HG03521 (cell line): ENCODE results near the gene SYCE1.
"Not testable (repeated sequence)": the region's sequence is repeated elsewhere in the genome, so short reads cannot be mapped to it uniquely, and the experiment has no call there.

Source experiments
- ATAC-seq: cut with Tn5 transposase; IDR thresholded peaks from one replicate; pipeline ENCODE4 v1.9.1; 2021; ENCODE audit warnings: mild to moderate bottlenecking, moderate library complexity; ENCODE audit not compliant: unreplicated experiment

Gene SYCE1

DNA sequence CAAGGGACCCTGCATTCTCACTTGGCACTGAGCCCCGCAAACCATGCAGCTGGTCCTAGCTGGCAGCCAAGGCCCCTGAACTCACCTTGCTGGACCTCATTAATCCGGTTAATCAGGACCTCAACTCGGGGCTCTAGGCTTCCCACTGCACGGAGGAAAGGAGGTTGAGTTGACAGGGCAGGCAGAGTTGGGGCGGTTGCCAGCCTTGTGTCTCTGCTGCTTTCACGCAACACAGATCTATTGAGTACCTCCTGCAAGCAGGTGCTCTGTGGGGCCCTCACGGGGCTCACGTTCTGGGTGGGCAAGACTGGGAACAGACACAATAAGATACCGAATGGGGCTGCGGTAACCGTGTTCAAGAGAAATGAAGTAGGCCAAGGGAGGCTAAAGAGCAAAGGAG lies 6.2 kb downstream of the SYCE1 start:
- ATAC-seq = no peak

DNA sequence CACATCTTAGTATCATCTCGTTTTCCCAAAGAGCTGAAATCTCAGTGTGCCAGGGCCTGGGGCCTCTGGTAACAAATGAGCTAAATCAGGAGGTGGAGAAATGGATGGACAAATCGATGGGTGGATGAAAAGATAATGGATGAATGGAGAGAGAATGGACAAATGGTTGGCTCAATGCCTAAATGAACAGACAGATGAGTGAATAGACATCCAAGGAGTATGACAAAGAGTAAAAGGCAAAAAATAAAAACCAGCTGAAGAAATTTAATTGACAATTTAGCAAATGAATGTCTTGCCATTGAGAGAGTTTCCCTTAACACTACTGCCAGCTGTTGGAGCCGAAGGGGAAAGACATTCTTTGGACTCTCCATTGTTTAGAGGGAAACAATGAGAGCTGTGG lies 8.0 kb downstream of the SYCE1 start:
- ATAC-seq = no peak

DNA sequence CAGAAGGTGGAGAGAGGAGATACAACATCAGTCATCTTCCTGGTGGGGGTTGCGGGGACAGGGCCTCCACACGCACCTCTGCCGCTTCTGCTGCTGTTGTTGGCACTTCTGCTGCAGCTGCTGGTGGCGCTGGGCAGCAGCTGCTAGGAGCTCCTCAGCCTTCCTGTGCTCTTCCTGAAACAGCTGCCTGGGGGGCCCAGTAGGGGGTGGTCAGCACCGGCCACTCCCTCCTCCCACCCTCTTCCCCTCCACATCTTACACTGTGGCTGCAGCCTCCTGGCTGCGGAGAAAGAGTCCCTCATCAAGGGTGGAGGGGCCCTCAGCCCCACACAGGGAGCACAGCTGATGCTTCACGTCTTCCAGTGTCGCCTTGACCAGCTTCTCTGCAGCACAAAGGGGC lies 9.9 kb downstream of the SYCE1 start:
- no peak for ATAC-seq

DNA sequence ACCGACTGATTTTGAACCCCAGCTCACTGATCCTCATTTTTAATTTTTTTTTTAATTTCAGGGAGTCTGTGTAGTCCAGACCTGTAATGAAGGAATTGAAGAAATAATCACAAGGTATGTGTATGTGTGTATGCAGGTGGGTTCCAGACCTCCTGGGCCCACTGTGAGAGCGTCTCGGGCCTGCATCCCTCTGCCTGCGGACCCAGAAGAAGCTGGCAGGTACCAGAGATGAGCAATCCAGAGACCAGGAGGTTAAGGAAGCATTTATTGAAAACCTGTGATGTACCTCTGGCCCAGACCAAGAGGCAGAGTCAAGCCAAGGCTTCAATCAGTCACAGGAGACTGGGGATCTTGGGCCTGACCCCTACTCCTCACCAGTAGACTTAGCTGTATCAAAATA lies 10.8 kb downstream of the SYCE1 start:
- no peak for ATAC-seq

DNA sequence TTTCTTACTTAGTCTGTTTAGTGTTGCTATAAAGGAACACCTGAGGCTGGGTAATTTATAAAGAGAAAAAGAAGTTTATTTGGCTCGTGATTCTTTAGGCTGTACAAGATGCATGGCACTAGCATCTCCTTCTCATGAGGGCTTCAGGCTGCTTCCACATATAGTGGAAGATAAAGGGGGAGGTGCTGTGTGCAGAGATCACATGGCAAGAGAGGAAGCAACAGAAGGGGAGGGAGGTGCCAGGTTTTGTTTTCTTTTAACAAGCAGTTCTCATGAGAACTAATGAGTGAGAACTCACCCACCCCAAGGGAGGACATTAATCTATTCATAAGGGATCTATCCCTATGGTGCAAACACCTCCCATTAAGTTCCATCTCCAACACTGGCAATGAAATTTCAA lies 20.9 kb downstream of the SYCE1 start:
- ATAC-seq = no peak

DNA sequence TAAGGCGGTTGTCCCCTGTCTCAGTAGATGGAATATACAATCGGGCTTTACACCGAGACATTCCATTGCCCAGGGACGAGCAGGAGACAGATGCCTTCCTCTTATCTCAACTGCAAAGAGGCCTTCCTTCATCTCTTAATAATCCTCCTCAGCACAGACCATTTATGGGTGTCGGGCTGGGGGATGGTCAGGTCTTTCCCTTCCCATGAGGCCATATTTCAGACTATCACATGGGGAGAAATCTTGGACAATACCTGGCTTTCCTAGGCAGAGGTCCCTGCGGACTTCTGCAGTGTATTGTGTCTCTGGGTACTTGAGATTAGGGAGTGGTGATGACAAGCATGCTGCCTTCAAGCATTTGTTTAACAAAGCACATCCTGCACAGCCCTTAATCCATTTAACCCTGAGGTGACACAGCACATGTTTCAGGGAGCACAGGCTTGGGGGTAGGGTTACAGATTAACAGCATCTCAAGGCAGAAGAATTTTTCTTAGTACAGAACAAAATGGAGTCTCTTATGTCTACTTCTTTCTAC lies 23.9 kb downstream of the SYCE1 start:
- ATAC-seq = not testable (repeated sequence)

DNA sequence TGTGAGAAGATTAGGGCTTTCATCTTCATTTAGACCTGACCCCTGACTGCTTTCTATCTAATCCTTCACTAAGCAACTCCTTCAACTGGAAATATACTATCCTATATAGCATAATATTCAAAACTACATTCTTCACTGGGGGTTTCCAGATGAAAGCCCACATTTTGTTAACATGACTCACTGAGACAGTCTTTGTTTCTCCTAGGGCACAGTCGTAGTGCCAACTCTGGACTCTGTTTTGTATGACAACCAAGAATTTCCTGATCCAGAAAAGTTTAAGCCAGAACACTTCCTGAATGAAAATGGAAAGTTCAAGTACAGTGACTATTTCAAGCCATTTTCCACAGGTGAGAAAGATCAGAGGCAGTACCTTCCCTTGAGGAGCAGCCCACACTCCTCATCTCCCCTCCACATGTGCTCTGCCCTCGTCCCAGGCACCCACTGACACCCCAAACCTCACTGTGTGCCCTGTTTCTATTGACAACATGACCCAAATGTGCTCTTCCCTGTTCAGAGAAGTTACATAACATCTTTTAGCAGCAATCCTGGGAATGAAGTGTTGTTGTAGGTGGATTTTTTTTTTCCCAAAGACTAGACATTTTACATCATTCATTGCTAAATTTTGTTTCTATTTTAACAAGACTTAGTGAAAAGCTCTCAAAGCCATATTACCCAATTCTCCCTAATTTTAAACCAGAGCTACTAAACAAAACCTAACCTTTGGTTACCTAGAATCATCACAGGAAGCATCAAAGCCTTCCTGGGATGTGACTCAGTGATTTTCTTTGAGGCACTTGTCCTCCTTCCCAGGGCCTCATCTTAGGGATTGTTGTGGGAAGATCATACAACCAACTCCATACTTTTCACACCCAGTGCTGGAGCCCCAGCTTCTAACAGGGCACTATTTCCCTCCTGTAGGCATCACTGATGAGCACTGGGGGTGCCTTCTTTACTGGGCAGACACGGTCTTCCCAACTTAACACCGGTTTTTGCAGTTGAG lies 27.5 kb downstream of the SYCE1 start:
- ATAC-seq = no peak

DNA sequence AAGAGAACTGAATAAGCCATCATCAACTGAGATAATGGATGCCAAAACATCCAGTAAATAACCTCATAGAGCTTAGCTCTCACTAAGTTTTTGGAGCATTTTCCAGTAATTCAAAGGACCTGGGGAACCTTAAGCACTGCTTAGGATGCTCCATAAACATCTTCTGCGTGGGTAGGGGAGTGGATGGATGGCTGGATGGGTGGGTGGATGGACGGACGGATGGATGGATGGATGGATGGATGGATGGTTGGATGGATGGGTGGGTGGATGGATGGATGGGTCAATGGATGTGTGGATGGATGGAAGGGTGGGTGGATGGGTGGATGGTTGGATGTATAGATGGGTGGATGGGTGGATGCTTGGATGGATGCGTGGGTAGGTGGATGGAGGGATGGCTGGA lies 29.2 kb downstream of the SYCE1 start:
- ATAC-seq = no peak

DNA sequence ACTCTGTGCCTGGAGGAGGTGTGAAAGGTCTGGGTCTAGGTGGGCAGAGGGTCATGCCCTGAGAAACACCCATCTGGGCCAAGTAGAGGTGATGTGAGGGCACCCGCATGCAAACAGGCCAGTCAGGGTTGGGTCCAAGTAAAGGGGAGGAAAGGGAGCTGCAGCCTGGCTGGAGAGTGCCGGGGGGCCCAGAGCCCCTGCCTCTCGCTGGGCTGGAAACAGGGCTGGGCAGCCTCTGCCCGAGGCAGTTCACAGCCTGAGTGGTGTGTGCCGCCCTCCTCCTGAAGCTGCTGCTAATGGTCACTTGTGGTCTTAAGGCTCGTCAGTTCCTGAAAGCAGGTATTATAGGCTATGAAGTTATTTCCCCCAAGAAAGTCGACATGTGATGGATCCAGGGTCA lies 31.0 kb downstream of the SYCE1 start:
- ATAC-seq = no peak

DNA sequence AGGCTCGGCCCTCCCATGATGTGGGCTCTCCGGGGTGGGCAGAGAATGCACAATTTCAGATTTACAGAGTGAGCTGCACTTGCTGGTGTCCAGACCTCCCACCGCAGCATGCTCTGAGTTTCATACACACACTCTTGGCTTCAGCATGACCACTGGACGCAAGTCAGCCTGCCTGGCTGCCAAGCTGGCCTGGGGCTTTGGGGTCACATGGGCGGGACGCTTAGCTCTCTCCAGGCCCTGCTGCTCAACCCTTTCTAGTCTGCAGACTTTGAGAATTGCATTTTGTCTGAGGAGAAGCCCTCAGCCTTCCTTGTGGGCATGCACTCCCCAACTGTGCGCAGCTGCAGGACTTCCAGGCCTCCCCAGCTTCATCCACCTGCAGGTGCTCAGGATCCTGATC lies 32.5 kb downstream of the SYCE1 start:
- ATAC-seq = no peak

DNA sequence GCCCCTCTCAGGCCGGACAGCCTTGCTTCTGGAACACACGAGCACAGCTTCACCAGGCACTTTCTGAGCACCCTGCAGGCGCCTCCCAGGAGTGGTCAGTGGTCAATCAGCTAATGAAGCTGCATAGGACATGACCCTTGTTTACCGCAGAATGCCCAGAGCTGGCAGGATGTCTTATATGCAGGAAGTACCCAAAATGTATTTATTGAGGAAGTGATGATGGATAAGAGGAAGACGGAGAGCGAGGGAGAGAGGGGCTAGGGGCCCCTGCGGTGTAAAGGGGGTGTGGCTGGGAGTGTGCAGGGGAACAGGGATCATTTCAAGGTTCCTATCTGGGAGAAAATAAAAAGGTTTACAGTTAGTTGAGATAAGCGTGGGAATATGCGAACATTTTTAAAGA lies 34.9 kb downstream of the SYCE1 start:
- ATAC-seq = no peak

DNA sequence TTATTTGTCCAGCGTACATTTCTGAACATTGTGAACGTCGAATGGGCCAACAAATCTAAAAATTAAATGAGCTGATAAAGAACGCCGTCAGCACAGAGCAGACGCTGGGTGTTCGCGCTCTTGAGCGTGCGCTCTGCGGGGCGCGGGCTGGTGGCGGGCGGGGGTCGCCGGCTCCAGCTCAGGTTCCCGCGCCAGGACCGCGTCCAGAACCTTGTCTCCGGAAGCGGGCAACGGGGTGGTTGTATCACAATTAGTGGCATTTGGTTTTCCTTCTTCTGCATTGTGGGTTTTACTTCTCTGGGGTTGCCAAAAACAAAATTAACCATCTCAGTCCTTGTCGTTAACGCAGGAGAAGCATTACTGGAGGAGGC lies 35.8 kb downstream of the SYCE1 start:
- no peak for ATAC-seq

DNA sequence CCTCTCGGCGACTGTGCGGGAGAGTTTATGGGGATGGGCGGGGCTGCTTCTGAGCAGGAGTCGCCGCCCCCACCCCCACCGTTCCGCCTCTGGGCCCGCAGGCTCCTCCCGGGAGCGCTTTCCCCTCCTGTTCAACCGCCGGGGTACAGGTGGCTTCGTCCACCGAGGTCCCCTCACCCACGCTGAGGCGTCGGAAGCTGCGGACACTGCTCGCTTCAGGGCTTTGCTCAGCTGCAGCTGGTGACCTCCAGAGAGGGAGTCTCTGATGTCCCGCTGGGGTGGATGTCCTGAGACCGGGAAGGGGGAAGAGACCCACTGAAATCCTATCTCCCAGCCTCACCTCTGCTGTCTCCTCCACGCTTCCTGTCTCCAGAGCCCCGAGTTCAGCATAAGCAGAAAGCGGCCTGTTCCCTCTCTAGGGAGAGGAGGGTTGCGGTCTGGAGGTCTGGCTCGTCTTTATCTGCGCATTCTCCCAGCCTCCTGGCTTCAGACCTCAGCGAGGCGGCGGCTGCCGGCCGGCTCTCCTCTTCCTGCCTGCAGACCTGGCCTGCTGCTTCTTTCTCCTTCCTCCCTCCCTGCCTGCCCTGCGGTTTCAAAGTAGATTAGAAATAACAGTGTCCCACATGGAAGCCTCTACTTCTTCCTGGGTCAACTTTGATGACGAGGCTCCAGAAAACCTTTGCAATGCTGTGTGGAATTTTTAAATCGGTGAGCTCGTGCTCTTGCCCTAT lies 36.4 kb downstream of the SYCE1 start:
- ATAC-seq = no peak

DNA sequence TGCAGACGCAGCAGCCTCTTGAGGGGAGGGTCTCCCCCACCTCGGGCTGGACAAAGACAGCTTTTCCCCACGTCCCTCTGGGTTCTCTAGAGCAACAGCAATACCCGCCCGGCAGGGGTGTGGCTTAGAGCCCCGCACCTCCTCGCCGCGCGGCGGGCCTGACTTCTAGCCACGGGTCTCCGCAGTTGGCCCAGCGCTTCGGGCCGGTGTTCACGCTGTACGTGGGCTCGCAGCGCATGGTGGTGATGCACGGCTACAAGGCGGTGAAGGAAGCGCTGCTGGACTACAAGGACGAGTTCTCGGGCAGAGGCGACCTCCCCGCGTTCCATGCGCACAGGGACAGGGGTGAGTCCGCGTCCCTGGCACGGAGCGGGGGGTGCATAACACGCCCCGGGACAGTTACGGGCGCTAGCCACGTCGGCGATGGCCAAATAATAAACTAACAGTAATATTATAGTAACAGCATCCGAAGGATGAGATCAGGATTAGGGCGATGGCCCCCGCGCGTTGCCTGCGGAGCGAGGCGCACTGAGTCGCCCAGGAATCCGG lies 37.0 kb downstream of the SYCE1 start:
- no peak for ATAC-seq

DNA sequence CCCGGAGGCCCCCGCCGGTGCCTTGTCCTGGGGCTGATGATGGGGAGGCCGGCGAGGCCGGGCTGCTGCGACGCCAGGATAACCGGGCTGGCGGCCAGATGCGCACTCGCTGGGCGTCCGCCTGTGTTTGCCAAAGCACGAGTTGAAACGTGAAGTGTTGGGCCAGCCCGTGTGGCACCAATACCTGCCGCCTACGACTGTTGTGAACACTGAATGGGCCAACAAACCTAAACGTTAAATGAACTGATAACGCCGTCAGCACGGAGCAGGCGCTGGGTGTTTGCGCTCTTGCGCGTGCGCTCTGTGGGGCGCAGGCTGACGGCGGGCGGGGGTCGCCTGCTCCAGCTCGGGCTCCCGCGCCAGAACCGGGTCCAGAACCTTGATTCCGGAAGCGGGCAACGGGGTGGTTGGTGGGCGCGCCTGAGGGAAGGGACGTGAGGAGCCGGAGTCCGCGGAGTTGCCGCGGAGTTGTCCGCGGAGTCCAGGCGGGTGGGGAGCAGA lies 37.6 kb downstream of the SYCE1 start:
- ATAC-seq = no peak

DNA sequence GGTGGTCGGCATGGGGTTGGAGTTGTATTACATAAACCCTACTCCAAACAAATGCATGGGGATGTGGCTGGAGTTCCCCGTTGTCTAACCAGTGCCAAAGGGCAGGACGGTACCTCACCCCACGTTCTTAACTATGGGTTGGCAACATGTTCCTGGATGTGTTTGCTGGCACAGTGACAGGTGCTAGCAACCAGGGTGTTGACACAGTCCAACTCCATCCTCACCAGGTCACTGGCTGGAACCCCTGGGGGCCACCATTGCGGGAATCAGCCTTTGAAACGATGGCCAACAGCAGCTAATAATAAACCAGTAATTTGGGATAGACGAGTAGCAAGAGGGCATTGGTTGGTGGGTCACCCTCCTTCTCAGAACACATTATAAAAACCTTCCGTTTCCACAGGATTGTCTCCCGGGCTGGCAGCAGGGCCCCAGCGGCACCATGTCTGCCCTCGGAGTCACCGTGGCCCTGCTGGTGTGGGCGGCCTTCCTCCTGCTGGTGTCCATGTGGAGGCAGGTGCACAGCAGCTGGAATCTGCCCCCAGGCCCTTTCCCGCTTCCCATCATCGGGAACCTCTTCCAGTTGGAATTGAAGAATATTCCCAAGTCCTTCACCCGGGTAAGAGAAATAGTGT lies 38.3 kb downstream of the SYCE1 start, which contains the start of gene CYP2E1:
CYP2E1 (plus strand) TSS at position 407 of the 632 bp plus-strand sequence; CDS start at position 440, 33 bp downstream.
- ATAC-seq = no peak

DNA sequence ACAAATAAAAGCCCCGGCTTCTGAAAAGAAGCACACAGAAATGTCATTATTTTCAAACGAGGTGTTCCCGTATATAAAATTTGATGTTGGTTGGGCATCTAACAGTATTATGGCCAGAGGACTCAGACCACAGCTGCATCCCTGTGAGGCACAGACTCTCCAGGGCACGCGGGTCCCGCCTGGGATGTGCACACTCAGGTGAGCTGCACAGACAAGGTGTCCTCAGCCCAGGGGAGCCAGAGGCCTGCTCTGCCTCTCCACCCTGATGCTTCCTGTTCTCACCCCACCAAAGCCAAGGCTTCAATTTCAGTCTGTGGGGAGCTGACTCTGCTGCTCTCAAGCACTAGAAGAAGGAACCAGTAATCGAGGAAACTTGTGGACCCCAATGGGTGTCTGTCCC lies 39.9 kb downstream of the SYCE1 start:
- no peak for ATAC-seq

DNA sequence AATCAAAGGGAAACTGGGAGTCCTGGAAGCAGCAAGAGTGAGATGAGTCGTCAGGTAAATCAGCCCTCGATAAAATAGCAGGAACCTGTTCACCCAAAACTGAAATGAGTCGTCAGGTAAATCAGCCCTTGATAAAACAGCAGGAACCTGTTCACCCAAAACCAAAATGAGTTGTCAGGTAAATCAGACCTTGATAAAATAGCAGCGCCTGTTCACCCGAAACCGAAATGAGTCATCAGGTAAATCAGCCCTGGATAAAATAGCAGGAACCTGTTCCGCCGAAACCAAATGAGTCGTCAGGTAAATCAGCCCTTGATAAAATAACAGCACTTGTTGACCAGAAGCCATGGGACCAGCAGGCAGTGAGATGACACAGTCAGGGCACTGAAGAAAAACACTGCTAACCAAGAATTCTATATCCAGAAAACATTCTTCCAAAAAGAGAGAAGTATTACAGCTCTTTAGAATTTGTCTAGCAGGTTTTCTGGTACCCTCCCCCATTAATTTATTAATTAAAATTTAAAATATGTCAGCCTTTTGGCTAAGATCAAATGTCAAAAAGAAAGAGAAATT lies 41.7 kb downstream of the SYCE1 start:
- ATAC-seq = no peak

DNA sequence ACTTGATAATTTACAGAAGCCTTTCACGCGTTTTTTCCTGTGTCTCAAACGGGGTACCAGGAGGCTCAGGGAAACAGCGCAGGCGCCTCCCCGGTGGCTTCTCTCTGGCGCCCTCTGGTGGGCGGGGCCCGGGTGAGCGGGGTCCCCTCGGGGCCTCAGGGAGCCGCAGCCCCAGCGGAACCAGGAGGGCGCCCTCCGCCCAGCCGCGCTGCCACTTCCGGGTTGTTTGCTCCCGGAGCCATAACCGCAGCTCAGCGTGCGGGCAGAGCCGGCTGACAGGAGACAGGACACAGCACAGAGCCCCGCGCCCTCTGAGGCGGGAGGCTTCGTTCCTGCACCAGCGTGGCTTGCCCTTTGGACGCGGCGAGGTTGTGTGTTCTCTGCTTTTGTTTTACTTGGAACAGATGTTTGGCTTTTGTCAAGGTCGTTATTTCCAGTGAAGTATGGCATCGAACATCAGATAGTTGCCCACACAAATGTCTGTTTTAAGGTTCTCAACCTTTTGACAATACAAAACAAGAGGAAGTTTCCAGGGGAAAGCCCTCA lies 45.1 kb downstream of the SYCE1 start:
- peak; percentile 90 for ATAC-seq

DNA sequence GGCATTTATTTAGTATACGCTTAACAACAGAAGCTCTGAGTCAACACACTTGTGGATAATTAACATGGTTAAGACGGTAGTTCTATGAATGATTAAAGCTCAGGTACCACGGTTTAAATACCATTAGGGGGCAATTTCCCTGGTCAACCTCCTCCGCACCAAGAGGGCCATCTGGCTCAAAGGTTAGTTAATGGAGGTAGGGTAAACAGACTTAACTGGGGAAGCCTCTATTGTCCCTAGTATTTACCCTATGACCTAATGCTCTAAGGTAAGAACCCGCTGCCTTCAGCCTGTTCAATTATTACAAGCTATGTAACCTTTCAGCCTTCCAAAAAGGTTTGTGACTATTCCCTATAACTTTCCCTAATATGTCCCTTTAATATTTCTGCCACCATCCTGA lies 46.9 kb downstream of the SYCE1 start:
- not testable (repeated sequence) for ATAC-seq
